Heart left ventricle (tissue), 16 donors: ENCODE data around the gene PRICKLE4. TPM values are rescaled to one million over a fixed set of nuclear protein-coding genes. Genes with fewer than 3 reads are reported as not detected.

Experiments used
- ATAC-seq, 4 donors: fragments of 200-7000 bp; cut with Tn5 transposase; one replicate each; pipeline ENCODE4 v1.9.1; 2020 to 2022; ENCODE audit warnings: moderate library complexity in 4 of 4, mild to moderate bottlenecking in 3 of 4, moderate number of reproducible peaks in 1 of 4
- DNase-seq, 5 donors: peaks; one replicate each; pipeline ENCODE4 v3.0.0-alpha.2; 2020
- H3K27ac ChIP-seq, 12 donors: fragments of 200-600 bp; sonication (generic) in 4 of 12; one replicate each; pipeline versions ENCODE4 v1.5.0 to v1.8.0; 2016 to 2022; ENCODE audit warnings: mild to moderate bottlenecking in 2 of 12
- H3K27me3 ChIP-seq, 9 donors: fragments of 200-600 bp; sonication (generic) in 2 of 9; one replicate each; pipeline versions ENCODE4 v1.5.1 to v1.8.0; 2016 to 2022; ENCODE audit warnings: mild to moderate bottlenecking in 3 of 9
- H3K36me3 ChIP-seq, 9 donors: fragments of 200-600 bp; sonication (generic) in 2 of 9; one replicate each; pipeline versions ENCODE4 v1.5.0 to v1.8.0; 2018 to 2022; ENCODE audit warnings: mild to moderate bottlenecking in 2 of 9
- H3K4me1 ChIP-seq, 12 donors: fragments of 200-600 bp; sonication (generic) in 4 of 12; one replicate each; pipeline versions ENCODE4 v1.5.0 to v1.8.0; 2016 to 2022; ENCODE audit warnings: mild to moderate bottlenecking in 3 of 12
- H3K4me3 ChIP-seq, 12 donors: fragments of 200-600 bp; sonication (generic) in 4 of 12; one replicate each; pipeline versions ENCODE4 v1.5.0 to v1.8.0; 2017 to 2022; ENCODE audit warnings: mild to moderate bottlenecking in 9 of 12, moderate library complexity in 4 of 12
- H3K9me3 ChIP-seq, 12 donors: fragments of 200-600 bp; sonication (generic) in 4 of 12; one replicate each; pipeline versions ENCODE4 v1.5.0 to v1.8.0; 2016 to 2022; ENCODE audit warnings: mild to moderate bottlenecking in 1 of 12
- POLR2A ChIP-seq, 2 donors: fragments of 450-650 bp; IDR thresholded peaks; one replicate each; pipeline ENCODE4 v1.6.1; 2017; ENCODE audit warnings: antibody characterized with exemption in 2 of 2, mild to moderate bottlenecking in 2 of 2, moderate library complexity in 2 of 2
- WGBS, 4 donors: extraction: QIAGEN DNeasy Blood & Tissue Kit in 2 of 4; methylation state at CpG; one replicate each; pipeline versions ENCODE4 v1.1.5 to v1.1.7; 2013 to 2018; 5-methylcytosine and 5-hydroxymethylcytosine counted together
- intact Hi-C, 10 donors: fragments of 100-400 bp; cut with DNase I; formaldehyde crosslinking; loops; one replicate each; pipeline versions ENCODE4 v1.11.1 to v1.14.2; 2022
- polyA plus RNA-seq, 2 donors: library from polyadenylated mRNA; stranded (reverse); fragments of 200-250 nt; gene quantifications; one replicate each; pipeline ENCODE4 v1.2.3, GENCODE V29; 2013
- total RNA-seq, 9 donors: library from RNA; depleted of rRNA in 2 of 9; stranded (reverse); fragments of >200 nt in 2 of 9; fragmentation: NEBNext Ultra II Directional in 3 of 9; extraction: Animal tissue kit (Norgen Biotek cat#: 25700) in 3 of 9; gene quantifications; one replicate each; pipeline versions ENCODE4 v1.1.0 to v1.2.4, GENCODE V29; 2016 to 2023
- TF ChIP-seq, protein P1 (sequence below), 12 donors: fragments of 200-600 bp; sonication (generic) in 4 of 12; IDR thresholded peaks; one replicate each; pipeline versions ENCODE4 v1.5.0 to v1.8.0; 2018 to 2022; ENCODE audit warnings: antibody characterized with exemption in 12 of 12, mild to moderate bottlenecking in 5 of 12
- donor health status: ischemic (EF 13 %, LVEDD 7.1; RV severe dilation, severe dysfunction).
- donor health status: healthy with polysubstance abuse.
- donor health status: DM: no; HTN: yes; CAD: no.
- donor health status: DM: no; HTN: no; CAD: no.
- donor health status: ischemic (EF 25% LVEDD 6.9; RV normal size, moderate dysfunction).
- donor health status: ischemic (EF 25% LVEDD 5.7; RV mildly dilated, moderate dysfunction).
- donor health status: healthy.
- donor health status: DM: yes; HTN: yes; CAD: no.
- donor health status: ischemic (EF 35%, LVEDD 5.7; RV mildly dilated, moderate dysfunction).
- donor health status: nonischemic (EF 11% LVEDD 7.7; RV severe dilation, severe dysfunction).
- donor health status: DM: yes; HTN: yes; CAD: no.
- donor health status: PGD.
- donor health status: ischemic (EF 29% LVEDD 5.4; RV normal size, mild dysfunction).
- donor health status: nonischemic (EF 23%, LVEDD 6.1; RV moderate dilation, normal function).

PRICKLE4 gene
- total and polyA plus RNA-seq, 11 donors: 1.1 to 3.9 (median 1.9) TPM

DNA sequence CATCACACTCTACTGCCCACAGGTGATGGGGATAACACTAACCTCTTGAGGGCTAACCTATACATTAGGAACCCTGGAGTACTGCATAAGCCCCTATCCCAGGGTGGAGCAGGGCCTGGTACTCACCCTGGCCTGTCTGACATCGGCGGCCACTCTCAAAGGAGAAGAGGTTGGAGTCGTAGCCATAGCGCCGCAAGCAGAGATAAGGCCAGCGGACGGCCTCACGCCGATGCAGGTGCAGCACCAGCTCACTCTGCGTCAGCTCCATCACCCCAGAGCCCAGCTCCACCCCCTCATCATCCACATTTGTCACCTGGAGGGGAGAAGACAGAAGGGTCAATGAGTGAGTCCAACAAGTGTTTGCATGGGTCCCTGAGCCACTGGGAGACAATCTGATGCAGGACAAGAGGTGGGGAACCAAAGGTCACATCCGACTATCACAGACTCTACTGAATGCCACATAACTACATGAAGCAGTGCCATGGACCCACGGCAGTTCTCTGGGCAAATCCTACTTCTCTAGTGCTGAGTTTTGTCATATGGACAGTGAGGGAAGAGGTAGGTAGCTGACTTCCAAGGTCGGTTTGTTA lies 5.2 kb upstream of the PRICKLE4 start:
- WGBS, 4 donors: 82 to 86% (median 85%) methylated on average over 13 of the region's 13 CpGs
- intact Hi-C loops: loop anchor here in 8 of 10 donors (2.0 to 10.0 kb wide), 11 partner anchors 38 to 442 kb away; partner anchors contain the start of genes TFEB (in 5 of the 8) and MRPS10 (in 1 of the 8)
- Histone ChIP-seq H3K36me3 (peaks cover 0 to 74% (median 65%) of the 10 kb centered on the region in 9 donors), H3K4me1 (peaks cover 0 to 27% (median 10%) of the 10 kb centered on the region in 12 donors), H3K27me3 (no peaks in the 10 kb centered on the region), H3K9me3 (no peaks in the 10 kb centered on the region), H3K27ac (no peak overlapping the region), H3K4me3 (no peak overlapping the region)
- DNase-seq (no peak), ATAC-seq (no peak)
- no peak for TF ChIP-seq POLR2A (IDR thresholded peaks at IDR 0.05)
- TF ChIP-seq, protein P1, sequence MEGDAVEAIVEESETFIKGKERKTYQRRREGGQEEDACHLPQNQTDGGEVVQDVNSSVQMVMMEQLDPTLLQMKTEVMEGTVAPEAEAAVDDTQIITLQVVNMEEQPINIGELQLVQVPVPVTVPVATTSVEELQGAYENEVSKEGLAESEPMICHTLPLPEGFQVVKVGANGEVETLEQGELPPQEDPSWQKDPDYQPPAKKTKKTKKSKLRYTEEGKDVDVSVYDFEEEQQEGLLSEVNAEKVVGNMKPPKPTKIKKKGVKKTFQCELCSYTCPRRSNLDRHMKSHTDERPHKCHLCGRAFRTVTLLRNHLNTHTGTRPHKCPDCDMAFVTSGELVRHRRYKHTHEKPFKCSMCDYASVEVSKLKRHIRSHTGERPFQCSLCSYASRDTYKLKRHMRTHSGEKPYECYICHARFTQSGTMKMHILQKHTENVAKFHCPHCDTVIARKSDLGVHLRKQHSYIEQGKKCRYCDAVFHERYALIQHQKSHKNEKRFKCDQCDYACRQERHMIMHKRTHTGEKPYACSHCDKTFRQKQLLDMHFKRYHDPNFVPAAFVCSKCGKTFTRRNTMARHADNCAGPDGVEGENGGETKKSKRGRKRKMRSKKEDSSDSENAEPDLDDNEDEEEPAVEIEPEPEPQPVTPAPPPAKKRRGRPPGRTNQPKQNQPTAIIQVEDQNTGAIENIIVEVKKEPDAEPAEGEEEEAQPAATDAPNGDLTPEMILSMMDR (IDR thresholded peaks at IDR 0.05): no peak

DNA sequence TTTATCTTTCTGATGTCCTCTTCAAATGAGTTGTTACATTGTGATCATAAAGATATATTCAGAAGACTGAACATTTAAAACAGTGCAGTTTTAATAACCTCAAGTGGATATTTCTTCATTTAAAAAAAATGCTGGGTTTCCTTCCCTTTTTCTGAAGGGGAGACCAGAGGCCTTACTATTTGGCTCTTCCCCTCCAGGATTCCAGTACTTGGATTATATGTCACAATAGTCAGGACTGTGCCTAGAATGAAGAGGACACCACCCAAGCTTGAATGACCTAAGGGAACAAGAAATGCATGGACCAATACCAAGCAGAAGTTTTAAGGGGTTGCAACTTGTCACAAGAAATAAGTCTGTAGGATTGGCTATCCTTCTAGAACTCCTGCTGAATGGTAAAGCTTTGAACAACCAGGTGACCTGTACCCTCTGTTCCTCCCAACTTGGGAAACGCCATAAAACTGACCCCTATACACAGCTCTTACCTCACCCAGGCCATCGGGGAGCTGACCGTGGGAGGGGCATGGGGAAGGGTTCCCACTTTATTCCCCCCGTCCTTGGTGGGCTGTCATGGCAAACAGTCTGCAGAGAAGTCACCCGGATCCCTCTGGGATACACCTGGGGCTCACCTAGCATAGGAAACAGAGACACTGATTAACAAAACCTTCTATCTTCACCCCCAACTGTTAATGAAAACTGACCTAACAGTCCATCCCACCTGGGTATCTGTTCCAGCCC lies 2.9 kb upstream of the PRICKLE4 start:
- no peak for DNase-seq
- Histone ChIP-seq H3K36me3 (peaks cover 0 to 50% (median 45%) of the 10 kb centered on the region in 9 donors), H3K4me3 (peak overlapping the region in 1 of 12 donors; percentile 1), H3K9me3 (no peaks in the 10 kb centered on the region), H3K4me1 (peaks cover 3 to 41% (median 21%) of the 10 kb centered on the region in 12 donors), H3K27ac (peak overlapping the region in 1 of 12 donors; percentile 46), H3K27me3 (no peaks in the 10 kb centered on the region)
- intact Hi-C loops: loop anchor here in 8 of 10 donors (2.0 to 10.0 kb wide), 13 partner anchors 40 to 440 kb away; partner anchors contain the start of genes TFEB (in 6 of the 8) and MRPS10 (in 1 of the 8)
- TF ChIP-seq, protein P1 (IDR thresholded peaks at IDR 0.05): no peak
- TF ChIP-seq POLR2A (IDR thresholded peaks at IDR 0.05): no peak
- ATAC-seq: no peak
- WGBS, 4 donors: 77 to 91% (median 87%) methylated on average over 5 of the region's 5 CpGs

DNA sequence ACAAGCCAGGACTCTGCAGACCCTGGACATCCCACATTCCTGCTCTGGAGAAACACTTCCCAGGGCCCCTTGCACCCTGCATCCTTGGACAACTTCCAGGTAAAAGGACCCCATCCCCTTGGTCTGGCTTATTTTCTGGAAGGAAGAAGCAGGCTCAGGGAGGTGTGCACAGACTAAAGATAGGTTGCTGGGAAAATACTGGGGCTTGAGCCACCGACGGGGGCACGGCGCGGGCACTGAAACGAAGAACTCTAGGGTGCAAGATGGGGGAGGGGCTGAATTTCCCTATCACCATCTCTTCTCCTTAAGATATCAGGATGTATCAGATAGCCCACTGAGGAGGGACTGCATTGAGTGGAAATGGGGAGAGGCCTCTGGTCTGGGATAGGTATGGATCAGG lies 1.7 kb upstream of the PRICKLE4 start:
- H3K4me3 ChIP-seq: peak overlapping the region in 10 of 12 donors; percentile 64 to 96 (median 79)
- DNase-seq: no peak
- H3K4me1 ChIP-seq: peaks cover 3 to 45% (median 22%) of the 10 kb centered on the region in 12 donors
- peak overlapping the region in 3 of 12 donors; percentile 62 to 97 (median 94) for H3K27ac ChIP-seq
- TF ChIP-seq, protein P1 (IDR thresholded peaks at IDR 0.05): no peak
- no peak for TF ChIP-seq POLR2A (IDR thresholded peaks at IDR 0.05)
- peaks cover 0 to 41% (median 33%) of the 10 kb centered on the region in 9 donors for H3K36me3 ChIP-seq
- no peaks in the 10 kb centered on the region for H3K9me3 ChIP-seq
- intact Hi-C loops: loop anchor here in 9 of 10 donors (1.0 to 10.0 kb wide), 12 partner anchors 42 to 438 kb away; partner anchors contain the start of genes TFEB (in 6 of the 9) and MRPS10 (in 1 of the 9)
- no peak for ATAC-seq
- no peaks in the 10 kb centered on the region for H3K27me3 ChIP-seq
- WGBS, 4 donors: 28 to 36% (median 29%) methylated on average over 6 of the region's 6 CpGs

DNA sequence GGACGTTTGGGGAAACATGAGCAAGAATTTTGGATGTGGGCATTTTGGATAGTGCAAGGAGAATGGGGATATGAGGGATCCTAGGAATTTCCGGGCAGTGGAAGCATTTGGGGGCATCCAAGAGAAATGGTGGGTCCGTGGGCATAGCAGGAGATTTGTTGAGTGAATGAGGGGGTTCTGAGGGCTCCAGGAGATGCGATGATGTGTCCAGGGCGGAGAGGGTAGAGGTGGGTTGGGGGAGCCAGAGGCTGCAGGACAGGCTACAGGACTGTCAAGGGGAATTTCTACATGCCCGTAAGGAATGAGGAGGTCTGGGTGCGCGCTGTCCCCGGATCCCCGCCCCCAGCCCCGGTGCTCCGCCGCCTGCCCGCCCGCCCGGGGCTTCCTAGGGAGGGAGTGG lies 1.2 kb upstream of the PRICKLE4 start:
- peak overlapping the region in 11 of 12 donors; percentile 21 to 97 (median 60) for H3K27ac ChIP-seq
- TF ChIP-seq, protein P1 (IDR thresholded peaks at IDR 0.05): no peak
- no peak for TF ChIP-seq POLR2A (IDR thresholded peaks at IDR 0.05)
- H3K36me3 ChIP-seq: peaks cover 0 to 39% (median 29%) of the 10 kb centered on the region in 9 donors
- H3K4me1 ChIP-seq: peaks cover 3 to 50% (median 23%) of the 10 kb centered on the region in 12 donors
- intact Hi-C loops: loop anchor here in 9 of 10 donors (1.0 to 10.0 kb wide), 12 partner anchors 42 to 438 kb away; partner anchors contain the start of genes TFEB (in 6 of the 9) and MRPS10 (in 1 of the 9)
- no peak for ATAC-seq
- peak overlapping the region; percentile 61 to 96 (median 79) for H3K4me3 ChIP-seq
- WGBS, 4 donors: 1 to 3% (median 2%) methylated on average over 10 to 16 of the region's 16 CpGs
- H3K9me3 ChIP-seq: no peaks in the 10 kb centered on the region
- no peaks in the 10 kb centered on the region for H3K27me3 ChIP-seq
- DNase-seq: no peak
